Activated CD4-positive, alpha-beta T cell treated with anti-CD3 and anti-CD28 coated beads for 1 hour (primary cell): ENCODE results near the gene AP1G2.
"Not testable (repeated sequence)": the region's sequence is repeated elsewhere in the genome, so short reads cannot be mapped to it uniquely, and the experiment has no call there.

Experiments
- DNase-seq: peaks from one replicate; pipeline ENCODE4 v3.0.0-alpha.2; 2020

Gene AP1G2

DNA sequence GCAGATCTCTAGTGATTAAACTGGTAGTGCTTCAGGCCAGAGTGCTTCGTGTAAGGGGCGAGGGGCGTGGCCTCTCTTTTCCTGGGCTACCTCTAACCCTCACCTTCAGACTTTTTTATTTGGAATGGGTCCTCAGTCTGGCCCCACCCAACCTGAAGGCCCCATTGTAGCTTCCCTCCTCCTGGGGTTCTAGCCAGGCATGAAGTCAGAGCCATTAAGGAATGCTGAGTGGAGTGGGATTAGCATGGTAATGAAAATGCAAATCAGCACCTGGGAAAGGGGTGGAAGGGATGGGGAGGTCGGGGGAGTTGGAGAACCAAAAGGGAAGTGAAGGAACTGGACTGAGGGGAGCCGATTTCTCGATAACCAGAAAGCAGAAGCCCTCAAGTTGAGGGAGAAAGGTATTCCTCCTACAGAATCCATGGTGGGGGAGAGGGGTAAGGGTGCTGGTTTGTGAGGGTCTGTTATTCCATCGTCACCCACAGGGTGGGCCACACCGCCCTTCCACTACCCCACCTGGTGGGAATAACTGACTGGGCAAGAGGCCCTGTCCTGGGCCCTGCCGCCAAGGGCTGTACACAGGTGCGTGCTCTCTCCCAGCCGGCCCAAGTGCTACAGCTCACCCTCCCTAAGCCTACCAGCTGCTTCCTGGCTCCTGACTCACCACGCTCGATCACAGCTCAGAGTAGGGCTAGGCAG is 30.1 kb downstream of the AP1G2 start:
- no peak for DNase-seq

DNA sequence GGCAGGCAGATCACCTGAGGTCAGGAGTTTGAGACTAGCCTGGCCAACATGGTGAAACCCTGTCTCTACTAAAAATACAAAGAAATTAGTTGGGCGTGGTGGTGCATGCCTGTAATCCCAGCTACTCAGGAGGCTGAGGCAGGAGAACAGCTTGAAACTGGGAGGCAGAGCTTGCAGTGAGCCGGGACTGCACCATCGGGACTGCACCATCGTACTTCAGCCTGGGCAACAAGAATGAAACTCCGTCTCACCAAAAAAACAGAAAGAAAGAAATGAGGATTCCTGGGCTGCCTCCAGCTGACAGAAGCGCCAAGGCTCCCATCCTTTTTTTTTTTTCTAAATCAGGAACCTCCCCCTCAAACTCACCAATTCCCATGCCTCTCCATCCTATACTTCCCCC is 30.7 kb downstream of the AP1G2 start:
- not testable (repeated sequence) for DNase-seq

DNA sequence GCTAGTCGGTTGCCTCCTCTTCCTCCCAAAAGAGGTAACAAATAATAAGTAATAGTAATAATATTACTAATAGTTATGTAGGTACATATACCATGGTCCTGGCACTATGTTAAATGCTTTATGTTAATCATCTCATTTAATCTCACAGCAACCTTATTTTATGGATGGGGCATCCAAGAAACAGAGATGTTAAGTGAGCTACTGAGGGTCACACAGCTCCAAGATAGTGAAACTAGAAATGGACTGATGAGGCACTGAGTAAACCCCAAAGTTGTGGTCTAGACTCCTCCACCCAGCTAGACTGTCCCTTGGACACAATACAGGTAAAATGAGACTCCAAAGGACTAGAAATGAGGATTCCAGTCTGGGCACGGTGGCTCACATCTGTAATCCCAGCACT is 31.1 kb downstream of the AP1G2 start:
- DNase-seq = no peak

DNA sequence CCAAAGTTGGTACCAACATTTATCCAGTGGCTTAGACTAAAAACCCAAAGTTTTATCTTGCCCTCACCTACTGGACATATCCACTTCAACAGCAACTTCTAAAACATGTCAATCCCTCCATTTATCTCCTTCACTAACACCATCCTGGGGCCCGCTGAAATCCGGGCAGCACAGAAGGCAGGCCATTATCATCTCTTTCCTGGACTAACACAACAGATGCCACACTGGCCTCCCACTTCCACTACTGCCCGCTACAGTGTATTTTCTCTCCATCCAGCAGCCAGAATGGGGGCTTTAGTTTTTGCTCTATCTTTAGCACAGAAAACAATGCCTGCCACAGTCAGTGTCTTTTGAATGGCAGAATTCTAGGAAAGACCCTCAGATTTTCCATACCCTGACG is 31.6 kb downstream of the AP1G2 start:
- no peak for DNase-seq

DNA sequence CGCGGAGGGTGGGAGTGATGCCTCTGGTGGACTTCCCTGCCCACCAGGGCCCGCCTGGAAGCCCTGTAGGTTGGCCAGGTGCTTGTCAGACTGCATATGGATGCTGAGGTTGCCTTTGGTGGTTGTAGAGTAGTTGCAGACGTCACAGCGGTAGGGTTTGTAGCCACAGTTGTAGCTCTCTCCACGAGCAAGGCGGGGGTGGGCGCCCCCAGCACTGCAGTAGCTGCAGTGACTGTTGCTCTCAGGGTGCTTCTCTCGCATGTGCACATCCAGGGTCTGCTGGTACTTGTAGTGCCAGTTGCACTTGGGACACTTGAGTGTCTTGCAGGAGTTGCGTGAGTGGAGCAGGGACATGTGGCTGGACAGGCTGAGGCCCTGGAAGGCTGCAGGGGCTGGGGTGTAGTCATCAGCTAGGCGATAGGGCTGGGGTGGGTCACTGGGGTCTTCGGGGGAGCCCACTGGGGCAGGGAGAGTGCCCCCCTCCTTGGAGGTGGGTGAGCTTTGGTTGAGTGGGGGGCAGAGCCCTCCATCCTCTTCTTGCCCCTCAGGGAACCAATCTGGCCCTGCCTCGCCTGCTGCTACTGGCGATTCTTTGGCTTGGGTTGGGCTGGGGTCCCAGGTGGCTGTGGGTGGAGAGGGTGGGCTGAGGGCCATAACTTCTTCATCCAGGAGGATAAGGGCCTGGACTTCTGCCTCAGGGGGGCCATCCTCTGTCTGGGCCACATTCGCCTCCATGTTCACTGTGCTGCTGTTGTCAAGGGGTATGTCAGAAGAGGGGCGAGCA is 33.7 kb downstream of the AP1G2 start:
- DNase-seq = no peak

DNA sequence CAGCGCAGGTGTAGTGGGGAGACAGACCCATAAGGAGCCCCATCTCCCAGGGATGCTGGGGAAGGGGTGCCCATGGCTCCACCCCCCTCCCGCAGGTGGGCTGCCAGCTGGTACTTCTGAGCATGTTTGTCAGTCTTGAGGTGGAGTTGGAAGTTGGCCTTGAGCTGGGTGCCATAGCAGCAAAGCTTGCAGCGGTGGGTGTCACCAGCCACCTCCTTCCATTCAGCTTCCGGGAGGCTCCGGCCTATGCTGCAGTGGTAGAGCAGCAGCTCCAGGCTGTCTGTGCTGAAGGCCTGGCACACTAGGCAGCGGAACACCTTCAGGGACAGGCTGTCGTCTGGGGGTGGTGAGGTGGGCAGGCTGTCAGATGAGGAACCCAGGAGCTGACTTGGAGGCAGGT is 34.9 kb downstream of the AP1G2 start:
- no peak for DNase-seq

DNA sequence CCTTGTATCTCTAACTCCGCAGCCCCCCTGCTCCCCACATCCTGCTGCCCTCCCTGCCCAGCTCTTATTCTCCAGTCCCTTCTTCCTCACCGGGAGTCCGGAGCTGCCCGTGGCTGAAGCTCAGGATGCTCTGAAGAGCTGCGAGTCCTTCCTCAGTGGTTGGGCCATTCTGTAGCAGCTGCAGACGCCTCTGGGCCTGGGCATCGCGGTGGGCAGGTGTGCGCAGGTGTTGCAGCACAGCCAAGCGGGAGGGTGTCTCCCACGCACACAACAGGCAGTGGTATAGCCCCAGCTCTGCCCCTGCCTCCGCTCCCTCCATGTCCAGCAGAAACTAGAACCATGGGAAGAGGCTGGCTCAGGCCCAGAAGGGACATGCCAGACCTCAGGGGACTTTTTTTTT is 36.2 kb downstream of the AP1G2 start:
- no peak for DNase-seq

DNA sequence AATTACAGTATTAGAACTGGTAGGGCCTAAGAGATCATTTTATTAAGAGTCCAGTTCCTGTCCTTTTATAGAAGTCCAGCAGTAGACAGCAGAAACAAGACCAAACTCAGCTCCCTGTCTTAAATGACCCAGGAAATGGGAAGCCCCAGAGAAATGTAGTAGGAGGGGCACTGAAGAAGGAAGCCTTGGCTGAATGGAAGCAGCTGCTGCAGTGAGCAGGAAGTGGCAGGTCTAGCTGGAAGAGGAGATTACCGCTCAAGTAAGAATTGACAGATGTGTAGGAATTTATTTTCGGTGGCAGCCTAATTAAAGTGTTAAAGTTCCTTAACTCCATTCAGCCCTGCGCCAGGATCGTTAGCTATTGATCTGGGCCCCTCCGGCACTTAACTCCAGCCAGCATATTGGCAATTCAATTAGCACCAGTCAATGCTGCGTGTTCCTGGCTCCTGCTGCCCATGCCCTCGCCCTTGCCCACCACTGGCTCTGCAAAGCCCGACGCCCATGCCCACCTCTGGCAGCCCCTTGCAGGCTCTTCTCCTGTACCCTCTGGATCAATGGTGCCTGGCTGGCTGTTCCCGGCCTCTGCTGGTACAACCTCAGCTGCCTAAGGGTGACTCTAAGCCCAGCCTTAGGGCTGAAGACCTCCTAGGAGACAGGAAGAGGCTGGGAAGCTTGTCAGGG is 37.1 kb downstream of the AP1G2 start:
- no peak for DNase-seq

DNA sequence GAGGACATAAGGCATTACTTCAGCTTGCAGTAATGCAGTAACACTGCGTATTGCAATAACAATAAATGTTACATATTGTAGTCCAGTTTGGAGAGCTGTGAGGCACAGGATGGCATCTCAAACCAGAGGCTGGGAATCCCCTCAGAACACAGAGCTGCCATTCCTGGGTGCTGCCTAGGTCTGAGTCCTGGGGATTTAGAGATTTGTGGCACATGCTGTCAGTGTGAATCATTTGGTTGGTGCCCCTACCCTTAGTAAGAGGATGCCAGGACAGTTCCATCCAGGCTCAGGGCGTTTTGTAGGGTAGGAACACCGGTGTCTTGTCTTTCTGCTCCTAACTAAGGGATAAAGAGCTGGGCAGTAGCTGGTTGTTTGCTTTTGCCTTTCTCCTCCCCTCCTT is 38.6 kb downstream of the AP1G2 start:
- DNase-seq = no peak

DNA sequence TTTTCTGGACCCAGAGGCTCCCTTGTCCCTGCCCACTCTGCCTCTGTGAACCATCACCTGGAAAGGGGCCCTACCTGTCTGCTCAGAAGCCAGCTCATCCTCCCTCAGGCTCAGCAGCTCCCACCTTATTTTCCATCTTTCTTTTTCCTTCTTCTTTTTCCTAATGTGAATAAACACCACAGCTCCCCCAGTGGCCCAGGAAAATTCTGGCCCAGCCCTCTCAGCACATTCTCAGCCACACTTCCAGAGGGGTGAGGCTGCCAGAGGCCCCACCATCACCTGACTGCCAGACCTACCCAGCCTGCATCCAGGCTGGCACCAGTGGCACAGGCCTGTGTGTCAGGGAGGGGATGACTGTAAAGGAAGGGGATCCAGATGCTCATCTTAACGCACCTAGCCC is 39.0 kb downstream of the AP1G2 start:
- DNase-seq = no peak

DNA sequence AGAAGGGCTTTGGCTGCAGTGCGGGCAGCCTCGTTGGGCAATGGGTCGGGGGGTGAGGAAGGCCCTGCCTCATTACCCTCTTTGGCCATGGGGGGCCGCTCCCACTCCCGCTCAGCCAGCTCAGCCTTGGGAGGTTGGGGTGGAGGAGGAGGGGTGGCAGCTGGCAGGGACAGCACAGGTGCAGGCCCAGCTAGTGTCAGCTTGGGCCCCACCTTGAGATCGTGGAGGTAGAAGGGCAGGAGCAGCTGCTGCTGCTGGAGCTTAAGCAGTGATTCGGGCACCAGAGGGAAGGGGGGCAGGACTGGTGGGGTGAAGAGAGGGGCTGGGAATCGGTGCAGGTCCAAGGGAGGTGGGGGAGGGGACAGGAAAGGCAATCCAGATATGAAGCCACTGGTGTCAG is 42.0 kb downstream of the AP1G2 start:
- DNase-seq = no peak

DNA sequence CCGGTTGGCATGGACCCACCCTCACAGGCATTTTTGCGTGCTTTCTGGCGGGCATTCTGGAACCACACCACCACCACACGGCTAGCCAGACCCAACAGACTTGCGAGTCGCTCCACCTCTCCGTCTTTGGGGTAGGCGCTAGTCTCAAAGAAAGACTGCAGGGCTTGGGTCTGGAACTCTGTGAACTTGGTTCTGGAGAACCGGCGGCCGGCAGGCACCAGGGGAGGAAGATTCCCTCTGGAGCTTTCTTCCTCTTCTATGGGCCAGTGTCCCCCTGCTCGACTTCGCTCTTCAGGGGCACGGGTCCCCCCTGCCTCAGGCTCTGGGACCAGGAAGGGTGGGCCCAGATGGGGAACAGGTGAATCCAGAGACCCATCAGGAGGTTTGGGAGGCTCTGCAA is 42.6 kb downstream of the AP1G2 start:
- no peak for DNase-seq

DNA sequence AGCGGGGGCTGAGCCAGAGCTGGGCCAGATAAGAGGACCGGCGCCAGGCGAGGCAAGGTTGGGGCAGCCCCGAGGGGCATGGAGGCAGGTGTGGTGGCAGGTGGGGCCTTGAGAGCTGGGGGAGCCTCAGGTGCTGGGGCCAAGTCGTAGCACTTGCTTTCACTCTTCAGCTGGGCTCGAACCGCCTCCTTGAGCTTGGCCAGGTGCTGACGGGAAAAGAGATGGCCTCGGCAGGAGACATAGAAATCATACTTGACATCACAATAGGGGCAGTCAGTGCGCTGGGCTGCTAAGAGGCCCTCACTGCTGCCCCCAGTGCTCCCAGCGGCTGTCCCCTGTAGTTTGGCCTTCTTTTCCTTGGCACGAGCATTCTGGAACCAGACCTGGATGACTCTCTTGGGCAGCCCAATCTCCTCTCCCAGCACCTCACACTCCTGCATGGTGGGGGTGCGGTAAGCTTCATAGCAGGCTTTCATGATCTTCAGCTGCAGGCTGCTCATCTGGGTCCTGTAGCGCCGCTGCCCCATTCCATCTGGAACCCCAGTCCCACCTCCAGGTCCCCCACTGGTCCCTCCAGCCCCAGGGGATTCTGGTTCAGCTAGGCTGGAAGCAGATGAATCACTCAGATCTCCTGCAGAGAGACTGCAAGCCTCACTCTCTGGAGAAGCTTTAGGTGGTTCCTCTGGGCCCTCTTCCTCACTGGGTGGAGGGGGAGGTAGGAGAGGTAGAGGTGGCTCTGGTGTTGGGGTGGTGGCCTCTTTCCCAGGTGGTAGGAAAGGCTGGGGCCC is 44.2 kb downstream of the AP1G2 start:
- DNase-seq = no peak

DNA sequence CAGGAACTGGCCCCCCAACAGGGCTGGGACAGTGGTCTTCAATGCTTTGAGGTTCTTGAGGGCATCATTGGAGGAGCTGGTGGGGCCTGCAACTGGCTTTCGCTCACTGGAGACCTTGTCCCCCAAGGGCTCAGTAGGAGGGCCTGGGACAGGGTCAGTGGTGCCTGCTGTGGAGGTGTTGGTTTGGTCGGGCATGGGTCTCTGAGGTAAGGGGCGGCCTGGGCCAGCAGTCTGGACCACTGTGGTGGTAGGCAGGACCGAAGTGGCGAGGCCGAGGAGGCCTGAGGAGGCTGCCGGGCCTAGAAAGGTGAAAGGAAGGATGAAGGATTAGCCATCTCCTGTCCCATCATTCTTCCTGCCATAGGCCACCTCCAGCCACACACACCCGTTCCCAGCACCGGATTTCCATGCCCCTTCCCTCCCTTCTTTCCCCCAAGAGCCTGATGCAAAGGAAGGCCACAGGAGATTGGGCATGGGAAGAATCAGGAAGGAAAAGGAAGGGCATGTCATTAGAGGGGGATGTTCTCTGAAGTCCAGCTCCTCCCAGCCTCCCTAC is 44.9 kb downstream of the AP1G2 start:
- DNase-seq = no peak

DNA sequence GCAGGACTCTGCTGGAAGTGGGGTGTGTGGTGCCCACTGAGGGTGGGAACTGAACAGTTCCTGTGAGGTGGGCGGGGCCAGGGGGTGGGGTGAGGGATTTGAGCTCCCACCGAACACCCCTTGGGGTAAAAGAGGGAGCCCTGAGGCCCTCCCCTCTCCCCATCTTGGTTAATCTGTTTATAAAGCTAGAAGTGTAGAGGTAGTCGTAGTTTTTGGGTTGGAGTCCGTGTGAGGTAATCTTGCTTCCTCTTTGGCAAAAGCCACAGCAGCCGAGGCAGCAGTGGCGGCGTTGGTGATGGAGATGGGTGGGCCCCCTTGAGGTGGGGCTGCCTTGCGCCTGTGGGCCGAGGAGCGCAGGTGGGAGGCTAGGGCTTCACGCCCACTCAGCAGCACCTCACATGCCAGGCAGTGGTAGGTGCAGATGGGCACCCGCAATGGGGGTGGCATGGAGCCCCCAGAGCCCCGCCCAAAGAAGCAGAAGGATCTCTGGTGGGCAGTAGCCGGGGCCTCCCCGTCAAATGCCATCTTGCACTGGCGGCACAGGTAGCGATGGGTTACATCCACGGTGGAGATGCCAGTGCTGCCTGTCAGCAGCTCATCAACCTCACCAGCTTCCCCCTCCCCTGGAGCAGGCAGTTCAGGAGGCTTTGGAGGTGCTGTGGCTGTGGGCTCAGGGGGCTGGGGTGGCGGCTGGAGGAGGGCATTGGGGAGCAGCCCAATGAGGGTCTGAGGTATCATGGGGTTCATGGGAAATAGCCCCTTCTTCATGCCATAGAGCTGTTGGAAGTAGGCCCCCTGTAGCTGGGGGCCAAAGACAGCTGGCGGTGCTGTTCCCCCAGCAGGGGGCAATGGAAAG is 45.6 kb downstream of the AP1G2 start:
- DNase-seq = no peak

DNA sequence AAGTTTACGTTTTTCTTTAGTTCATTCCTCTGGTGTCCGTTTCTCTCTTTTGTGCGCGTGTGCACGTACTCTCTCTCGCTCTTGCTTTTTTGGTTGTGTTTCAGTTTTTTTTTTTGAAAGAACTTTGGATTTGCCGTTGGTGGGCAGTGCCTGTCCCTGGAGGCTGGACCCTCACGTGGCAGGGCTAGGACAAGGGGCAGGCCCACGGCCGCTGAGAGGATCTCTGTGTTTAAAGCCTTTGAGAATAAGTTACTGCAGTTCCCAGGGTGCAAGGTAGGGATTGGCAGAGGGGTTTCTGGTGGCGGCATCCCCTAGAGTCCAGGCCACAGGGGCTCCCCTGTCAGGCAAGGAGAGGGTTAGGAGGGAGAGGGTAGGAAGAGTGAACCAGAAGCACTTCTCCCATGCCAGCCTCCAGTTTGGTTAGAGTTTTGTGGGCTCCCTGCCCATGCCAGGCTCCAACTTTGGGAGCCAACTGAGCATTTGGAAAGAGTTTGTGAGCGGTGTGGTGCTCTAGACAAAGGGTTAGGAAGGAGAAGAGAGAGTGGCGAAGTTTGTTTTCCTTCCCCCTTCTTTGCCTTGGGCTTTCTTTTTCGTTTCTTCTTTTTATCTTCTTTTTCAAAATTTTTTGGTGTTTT is 46.6 kb downstream of the AP1G2 start:
- no peak for DNase-seq

DNA sequence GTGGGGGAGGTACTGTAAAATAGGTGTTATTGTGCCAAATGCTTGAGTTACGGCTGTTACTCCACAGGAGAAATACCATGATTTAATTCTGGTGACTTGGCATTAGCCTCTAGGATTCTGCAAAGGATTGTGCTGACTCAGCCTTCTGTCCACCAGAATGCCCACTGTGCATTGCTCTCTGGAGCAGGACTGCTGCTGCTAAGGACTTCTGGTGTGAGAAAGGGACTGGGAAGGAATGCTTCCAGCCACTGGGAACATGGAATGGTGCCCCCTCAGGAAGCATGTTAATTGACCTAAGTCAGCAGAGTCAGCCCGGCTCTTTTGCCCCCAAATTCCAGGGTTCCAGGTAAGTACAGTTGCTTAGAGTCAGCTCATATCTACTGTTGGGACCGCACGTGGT is 48.9 kb downstream of the AP1G2 start:
- no peak for DNase-seq

DNA sequence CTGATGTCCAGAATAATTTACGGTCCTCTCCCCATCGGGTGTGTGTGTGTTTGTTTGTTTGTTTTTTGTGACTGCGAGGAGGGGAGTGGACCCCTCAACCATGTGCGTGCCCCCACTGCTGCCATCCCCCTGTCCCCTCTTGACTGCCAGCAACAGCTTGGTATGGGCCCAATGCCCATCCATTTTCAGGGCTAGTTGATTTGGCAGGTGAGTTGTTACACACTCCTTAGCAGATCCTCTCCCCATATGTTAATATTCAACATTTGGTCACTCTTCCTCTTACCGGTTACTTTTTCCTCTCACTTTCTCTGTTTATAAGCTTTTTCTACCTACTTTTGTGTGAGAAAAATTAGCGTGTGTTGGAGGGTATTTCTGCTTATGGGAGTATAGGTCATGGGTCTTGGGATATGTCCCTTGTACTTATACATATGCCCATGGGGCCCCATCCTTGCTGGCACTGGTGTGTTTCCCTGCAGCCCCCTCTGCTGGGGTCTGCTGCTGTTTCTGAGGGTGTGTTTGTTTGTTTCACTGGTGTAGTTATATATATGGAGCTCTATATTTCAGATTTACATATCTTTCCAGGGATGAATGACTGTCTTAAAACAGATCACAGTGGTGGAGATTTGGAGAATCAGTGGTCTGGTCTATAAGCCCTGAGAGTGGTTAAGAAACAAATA is 49.8 kb downstream of the AP1G2 start:
- DNase-seq = no peak

DNA sequence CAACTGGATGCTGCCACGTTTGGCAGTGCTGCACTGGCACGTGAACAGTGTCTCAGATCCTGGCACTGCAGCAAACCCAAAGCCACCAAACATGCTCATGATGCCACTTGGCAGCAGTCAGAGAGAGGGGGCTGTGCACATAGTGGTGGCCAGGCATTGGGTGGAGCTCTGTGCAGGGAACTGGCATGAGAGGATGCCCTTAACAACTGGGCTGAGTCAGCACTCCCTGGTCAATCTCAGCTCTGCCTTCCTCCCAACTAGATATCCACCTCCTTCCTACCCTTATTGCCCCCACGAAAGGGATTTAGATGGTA is 53.0 kb downstream of the AP1G2 start:
- DNase-seq = no peak

DNA sequence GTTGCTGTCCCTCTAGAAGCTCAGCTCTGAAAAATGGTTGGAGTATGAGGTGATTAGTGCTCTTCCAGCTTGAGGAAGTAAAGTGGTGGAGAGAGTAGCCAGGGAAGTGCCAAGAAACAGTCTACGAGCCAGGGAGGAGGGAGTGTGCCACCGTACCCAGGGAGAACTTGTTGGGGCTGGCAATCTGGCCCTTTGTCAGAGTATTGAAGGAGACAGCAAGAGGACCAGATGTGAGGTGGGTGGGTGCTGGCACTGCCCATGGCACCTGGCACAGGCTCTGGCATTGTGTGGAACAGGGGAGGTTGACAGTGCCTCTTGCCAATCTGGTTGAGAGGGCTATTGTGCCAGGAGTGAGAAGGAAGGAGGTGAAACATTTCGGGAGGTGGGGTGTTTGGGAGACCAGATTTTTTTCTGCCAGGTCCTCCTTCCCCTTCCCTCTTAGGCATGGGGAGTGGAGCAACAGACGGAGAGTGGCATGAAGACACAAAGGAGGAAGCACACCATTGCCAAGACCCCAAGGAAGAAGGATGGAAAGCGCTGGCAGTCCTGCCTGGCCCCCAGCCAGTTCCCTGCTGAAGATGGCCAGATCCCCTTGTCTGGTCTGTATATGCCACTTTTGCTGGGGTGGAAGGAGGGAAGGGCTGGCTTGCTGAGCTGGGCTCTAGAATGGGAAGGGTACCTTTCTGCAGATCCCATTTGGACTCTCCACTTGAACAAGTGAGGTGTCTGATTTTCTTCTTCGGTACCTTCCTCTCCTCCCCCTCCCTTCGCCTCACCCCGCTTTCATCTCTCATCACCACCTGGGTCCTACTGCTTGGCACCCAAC is 53.6 kb downstream of the AP1G2 start:
- DNase-seq = no peak
